IMR-90 (cell line): ENCODE data around the gene SGSM2. TPM values are rescaled to one million over a fixed set of nuclear protein-coding genes. Genes with fewer than 3 reads are reported as not detected.

Experiments
- ATAC-seq: fragments of 200-7000 bp; cut with Tn5 transposase; 2 replicates; pipeline ENCODE4 v1.9.1; 2020; ENCODE audit warnings: low read depth, mild to moderate bottlenecking, moderate library complexity
- BruUV-seq: library from RNA; stranded (reverse); fragments of 400-500 nt; replicated peaks from 2 replicates; lab custom pipeline; 2021; lab: Mats Ljungman, UMichigan
- CTCF ChIA-PET: fragments of 300-600 bp; formaldehyde crosslinking; extraction: SDS; loops from one replicate; lab custom pipeline; 2021; ENCODE audit warnings: antibody characterized with exemption; lab: Yijun Ruan, JAX
- POLR2A ChIA-PET: fragments of 300-600 bp; sonication (Branson Sonifier 250); formaldehyde crosslinking; loops from one replicate; lab custom pipeline; 2022; ENCODE audit warnings: antibody characterized with exemption; ENCODE audit not compliant: unreplicated experiment; lab: Charles Lee
- DNase-seq: peaks from one replicate; pipeline ENCODE4 v3.0.0; 2013
- H2AFZ ChIP-seq: replicated peaks from 2 replicates; pipeline ENCODE3; 2013; ENCODE audit warnings: low read length, mild to moderate bottlenecking; ENCODE audit not compliant: poor library complexity
- H2AK5ac ChIP-seq: 2 replicates; pipeline ENCODE4 v1.6.1; 2013; ENCODE audit warnings: low read depth, low read length, inconsistent platforms
- H2AK9ac ChIP-seq: replicated peaks from 2 replicates; pipeline ENCODE3; 2013; ENCODE audit warnings: mild to moderate bottlenecking, low read depth, low read length, moderate library complexity; ENCODE audit not compliant: poor library complexity
- H2BK120ac ChIP-seq: 2 replicates; pipeline ENCODE4 v1.6.1; 2013; ENCODE audit warnings: low read depth, low read length, inconsistent platforms
- H2BK15ac ChIP-seq: 3 replicates; pipeline ENCODE4 v1.6.1; 2013; ENCODE audit warnings: low read depth, low read length, inconsistent platforms
- H2BK20ac ChIP-seq: 2 replicates; pipeline ENCODE4 v1.6.1; 2013; ENCODE audit warnings: low read depth, mild to moderate bottlenecking, inconsistent platforms, low read length, moderate library complexity
- H2BK5ac ChIP-seq: 2 replicates; pipeline ENCODE4 v1.6.1; 2013; ENCODE audit warnings: mild to moderate bottlenecking, low read depth, low read length, inconsistent platforms; ENCODE audit not compliant: poor library complexity, severe bottlenecking
- H3K14ac ChIP-seq: replicated peaks from 2 replicates; pipeline ENCODE4 v1.6.1; 2013; ENCODE audit warnings: low read depth, low read length, inconsistent platforms
- H3K18ac ChIP-seq: 2 replicates; pipeline ENCODE4 v1.6.1; 2013; ENCODE audit warnings: low read depth, low read length, control low read depth
- H3K23ac ChIP-seq: 2 replicates; pipeline ENCODE4 v1.6.1; 2013; ENCODE audit warnings: low read depth, low read length, inconsistent platforms
- H3K27ac ChIP-seq: 2 replicates; pipeline ENCODE4 v1.5.1; 2013; ENCODE audit warnings: mild to moderate bottlenecking, control low read depth, low read length; ENCODE audit not compliant: insufficient read depth
- H3K27me3 ChIP-seq: 2 replicates; pipeline ENCODE4 v1.6.1; 2013; ENCODE audit warnings: low read length; ENCODE audit not compliant: control insufficient read depth, insufficient read depth
- H3K36me3 ChIP-seq: 2 replicates; pipeline ENCODE4 v1.6.1; 2013; ENCODE audit warnings: low read length, mixed read lengths; ENCODE audit not compliant: control insufficient read depth, insufficient read depth
- H3K4ac ChIP-seq: 2 replicates; pipeline ENCODE4 v1.6.1; 2013; ENCODE audit warnings: low read depth, low read length, inconsistent platforms
- H3K4me1 ChIP-seq: 2 replicates; pipeline ENCODE4 v1.6.1; 2013; ENCODE audit warnings: low read length, mixed read lengths; ENCODE audit not compliant: control insufficient read depth, insufficient read depth
- H3K4me2 ChIP-seq: 2 replicates; pipeline ENCODE4 v1.6.1; 2013; ENCODE audit warnings: low read depth, mild to moderate bottlenecking, control low read depth, low read length, moderate library complexity
- H3K4me3 ChIP-seq: 2 replicates; pipeline ENCODE4 v1.5.1; 2013; ENCODE audit warnings: low read depth, mild to moderate bottlenecking, control low read depth, low read length, moderate library complexity; ENCODE audit not compliant: insufficient read depth
- H3K56ac ChIP-seq: 2 replicates; pipeline ENCODE4 v1.6.1; 2013; ENCODE audit warnings: low read length, inconsistent platforms; ENCODE audit not compliant: insufficient read depth; ENCODE audit errors: extremely low read depth
- H3K79me1 ChIP-seq, 2 experiments: 2 replicates each; pipeline ENCODE4 v1.6.1; 2013; ENCODE audit warnings: low read length in 2 of 2, inconsistent platforms in 1 of 2, low read depth in 1 of 2
- H3K9ac ChIP-seq: 2 replicates; pipeline ENCODE4 v1.6.1; 2013; ENCODE audit warnings: low read depth, low read length, control low read depth
- H3K9me1 ChIP-seq: 2 replicates; pipeline ENCODE4 v1.6.1; 2013; ENCODE audit warnings: low read length, inconsistent platforms; ENCODE audit not compliant: insufficient read depth
- H3K9me3 ChIP-seq: 2 replicates; pipeline ENCODE4 v1.6.1; 2013; ENCODE audit warnings: low read length; ENCODE audit not compliant: control insufficient read depth, insufficient read depth
- H4K20me1 ChIP-seq: 2 replicates; pipeline ENCODE4 v1.6.1; 2013; ENCODE audit warnings: low read length, inconsistent platforms; ENCODE audit not compliant: insufficient read depth
- H4K5ac ChIP-seq: 2 replicates; pipeline ENCODE4 v1.6.1; 2013; ENCODE audit warnings: mild to moderate bottlenecking, low read depth, low read length, control low read depth
- H4K8ac ChIP-seq, 2 experiments: 2 replicates each; pipeline ENCODE4 v1.6.1; 2013; ENCODE audit warnings: low read depth in 2 of 2, low read length in 2 of 2, control low read depth in 1 of 2, inconsistent platforms in 1 of 2
- H4K91ac ChIP-seq: 2 replicates; pipeline ENCODE4 v1.6.1; 2013; ENCODE audit warnings: low read depth, low read length, inconsistent platforms; ENCODE audit not compliant: insufficient read depth
- CHD1 ChIP-seq: IDR thresholded peaks from 2 replicates; pipeline ENCODE4 v1.6.1; 2012; ENCODE audit warnings: low read depth, low read length, improper control_type of control experiment
- MXI1 ChIP-seq: IDR thresholded peaks from 2 replicates; pipeline ENCODE4 v1.6.1; 2012; ENCODE audit warnings: low read depth, mild to moderate bottlenecking, low read length, moderate library complexity, borderline replicate concordance
- WGBS, 2 experiments: methylation state at CpG; one replicate each; pipeline versions ENCODE4 v1.1.5 to v1.1.7; 2013; ENCODE audit warnings: missing lambda C conversion rate in 2 of 2; ENCODE audit not compliant: insufficient read length in 1 of 2; ENCODE audit errors: extremely low coverage in 2 of 2; 5-methylcytosine and 5-hydroxymethylcytosine counted together
- dilution Hi-C: fragments of 300-500 bp; cut with HindIII; formaldehyde crosslinking; loops from one replicate; pipeline ENCODE4 v1.14.3; 2018; ENCODE audit warnings: low sequenced_read_pairs; ENCODE audit not compliant: unreplicated experiment
- in situ Hi-C: fragments of 300-500 bp; cut with MboI; formaldehyde crosslinking; loops from 3 replicates; pipeline ENCODE4 v1.14.3; 2019; ENCODE audit warnings: low sequenced_read_pairs, inconsistent platforms, mixed read lengths
- intact Hi-C: fragments of 100-400 bp; cut with micrococcal nuclease; formaldehyde crosslinking; loops from 2 replicates; pipeline ENCODE4 v1.10.0; 2022
- polyA plus RNA-seq, 3 experiments: library from polyadenylated mRNA; depleted of rRNA; stranded (reverse); fragments of >200 nt; gene quantifications; 2 replicates each; pipeline ENCODE4 v1.2.3, GENCODE V29; 2012; ENCODE audit warnings: low replicate concordance in 1 of 3
- total RNA-seq: library from RNA; depleted of rRNA; stranded (reverse); fragments of >200 nt; gene quantifications from 2 replicates; pipeline ENCODE4 v1.2.3, GENCODE V29; 2012
- TF ChIP-seq, protein P1 (sequence below): fragments of 150-350 bp; IDR thresholded peaks from 2 replicates; pipeline ENCODE4 v1.6.1; 2017; ENCODE audit warnings: mild to moderate bottlenecking, antibody characterized with exemption, low read length, low read depth

The SGSM2 gene
- total and polyA plus RNA-seq, 2 of the 4 experiments (the other 2 are of a cell fraction): 13.6 to 81.2 TPM

DNA sequence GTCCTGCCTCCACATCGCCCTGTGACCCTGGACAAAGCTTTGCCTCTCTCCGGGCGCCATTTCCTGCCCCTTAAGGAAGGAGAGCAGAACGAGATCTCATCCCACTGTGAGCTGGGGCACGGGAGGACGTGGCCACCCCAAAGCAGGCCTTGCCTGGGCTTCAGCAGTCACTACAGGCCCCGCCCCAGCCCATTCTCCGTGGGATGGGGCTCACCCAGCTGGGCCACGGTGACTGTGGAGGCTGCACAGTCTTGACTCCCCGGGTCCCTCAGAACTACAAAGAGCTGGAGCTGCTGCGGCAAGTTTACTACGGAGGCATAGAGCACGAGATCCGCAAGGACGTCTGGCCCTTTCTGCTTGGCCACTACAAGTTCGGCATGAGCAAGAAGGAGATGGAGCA, 35.4 kb downstream of the SGSM2 start:
- no peak overlapping the region for H3K56ac ChIP-seq
- H3K14ac ChIP-seq: no peak overlapping the region
- no peak overlapping the region for H2BK15ac ChIP-seq
- no peak overlapping the region for H3K9ac ChIP-seq
- ATAC-seq (no peak), DNase-seq (no peak)
- no peak overlapping the region for H2BK20ac ChIP-seq
- no peaks in the 10 kb centered on the region for H3K4me1 ChIP-seq
- H3K79me1 ChIP-seq: no peaks in the 10 kb centered on the region
- POLR2A ChIA-PET: no interaction called here
- TF ChIP-seq MXI1 (no peak), CHD1 (no peak)
- TF ChIP-seq, protein P1, sequence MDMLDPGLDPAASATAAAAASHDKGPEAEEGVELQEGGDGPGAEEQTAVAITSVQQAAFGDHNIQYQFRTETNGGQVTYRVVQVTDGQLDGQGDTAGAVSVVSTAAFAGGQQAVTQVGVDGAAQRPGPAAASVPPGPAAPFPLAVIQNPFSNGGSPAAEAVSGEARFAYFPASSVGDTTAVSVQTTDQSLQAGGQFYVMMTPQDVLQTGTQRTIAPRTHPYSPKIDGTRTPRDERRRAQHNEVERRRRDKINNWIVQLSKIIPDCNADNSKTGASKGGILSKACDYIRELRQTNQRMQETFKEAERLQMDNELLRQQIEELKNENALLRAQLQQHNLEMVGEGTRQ: no peak
- WGBS, 2 experiments: 90% methylated on average over 10 of the region's 16 CpGs; no CpG with 5 or more reads in 1 of the 2 experiments
- H3K27me3 ChIP-seq: no peaks in the 10 kb centered on the region
- H2AK9ac ChIP-seq: no peak overlapping the region
- H2AK5ac ChIP-seq: no peak overlapping the region
- intact Hi-C loops (no loop called here), dilution Hi-C loops (no loop called here), in situ Hi-C loops (no loop called here)
- H3K4me3 ChIP-seq: no peak overlapping the region
- BruUV-seq: no TSS peak
- H2BK120ac ChIP-seq: no peak overlapping the region
- H4K5ac ChIP-seq: no peak overlapping the region
- no peak overlapping the region for H4K91ac ChIP-seq
- H3K4me2 ChIP-seq: no peak overlapping the region
- no peaks in the 10 kb centered on the region for H3K9me3 ChIP-seq
- H3K36me3 ChIP-seq: peaks cover 40% of the 10 kb centered on the region
- no peak overlapping the region for H3K4ac ChIP-seq
- H3K18ac ChIP-seq: no peak overlapping the region
- CTCF ChIA-PET: no interaction called here
- H3K9me1 ChIP-seq: 0 out of 2 replicates have a peak, but pooled peaks cover 3% of the 10 kb centered on the region
- H4K20me1 ChIP-seq: no peaks in the 10 kb centered on the region; the same call in 1 of the 2 replicates
- no peak overlapping the region for H2BK5ac ChIP-seq
- no peak overlapping the region for H3K23ac ChIP-seq
- no peak overlapping the region for H4K8ac ChIP-seq
- no peak overlapping the region for H3K27ac ChIP-seq
- H2AFZ ChIP-seq: no peak overlapping the region
